Caco-2 (cell line): Measurements from ENCODE around the gene ANXA5. TPM values are rescaled to one million over a fixed set of nuclear protein-coding genes. Genes with fewer than 3 reads are reported as not detected.

Experiments
- BruUV-seq: library from RNA; stranded (reverse); fragments of 400-500 nt; replicated peaks from 2 replicates; lab custom pipeline; 2021; lab: Mats Ljungman, UMichigan
- CTCF ChIA-PET: fragments of 300-600 bp; sonication (Branson Sonifier 250); formaldehyde crosslinking; loops from one replicate; lab custom pipeline; 2022; ENCODE audit warnings: antibody characterized with exemption; lab: Charles Lee
- POLR2A ChIA-PET: fragments of 300-600 bp; sonication (Branson Sonifier 250); formaldehyde crosslinking; loops from one replicate; lab custom pipeline; 2022; ENCODE audit warnings: antibody characterized with exemption; lab: Charles Lee
- DNase-seq, 2 experiments: peaks; one replicate each; pipeline versions ENCODE4 v3.0.0 to v3.0.0-alpha.2; 2020 to 2022
- H3K27me3 ChIP-seq: replicated peaks from 2 replicates; pipeline ENCODE4 v1.6.0; 2011; ENCODE audit warnings: low read length; ENCODE audit not compliant: control insufficient read depth, insufficient read depth
- H3K36me3 ChIP-seq: 2 replicates; pipeline ENCODE4 v1.5.1; 2011; ENCODE audit warnings: low read length; ENCODE audit not compliant: control insufficient read depth, insufficient read depth
- H3K4me1 ChIP-seq: fragments of 250-450 bp; sonication (Bioruptor Pico); 2 replicates; pipeline ENCODE4 v1.5.1; 2020; ENCODE audit warnings: mild to moderate bottlenecking
- H3K4me3 ChIP-seq: 2 replicates; pipeline ENCODE4 v1.5.1; 2011; ENCODE audit warnings: low read depth, mild to moderate bottlenecking, control low read depth, low read length
- H3K9me3 ChIP-seq: fragments of 250-450 bp; sonication (Bioruptor Pico); 2 replicates; pipeline ENCODE4 v1.5.1; 2020; ENCODE audit warnings: mild to moderate bottlenecking, moderate library complexity
- H3K27ac Mint-ChIP-seq: one replicate; pipeline ENCODE4 v1.8.0; 2022; ENCODE audit warnings: mixed read lengths; ENCODE audit not compliant: unreplicated experiment
- H3K27me3 Mint-ChIP-seq: one replicate; pipeline ENCODE4 v1.8.0; 2022; ENCODE audit warnings: mixed read lengths; ENCODE audit not compliant: insufficient read depth, unreplicated experiment
- H3K36me3 Mint-ChIP-seq: one replicate; pipeline ENCODE4 v1.8.0; 2022; ENCODE audit warnings: mild to moderate bottlenecking, mixed read lengths; ENCODE audit not compliant: insufficient read depth, unreplicated experiment
- H3K4me1 Mint-ChIP-seq: one replicate; pipeline ENCODE4 v1.8.0; 2022; ENCODE audit warnings: low read depth, mixed read lengths; ENCODE audit not compliant: unreplicated experiment
- H3K4me3 Mint-ChIP-seq: one replicate; pipeline ENCODE4 v1.8.0; 2022; ENCODE audit warnings: mild to moderate bottlenecking, moderate library complexity, mixed read lengths; ENCODE audit not compliant: unreplicated experiment
- H3K9me3 Mint-ChIP-seq: one replicate; pipeline ENCODE4 v1.8.0; 2022; ENCODE audit warnings: mixed read lengths; ENCODE audit not compliant: unreplicated experiment
- CTCF ChIP-seq, 2 experiments: fragments of 200-600 bp in 1 of 2; IDR thresholded peaks; 1 replicate in 1 of 2; 2 replicates in 1 of 2; pipeline versions ENCODE4 v1.5.1 to v1.8.0; 2011 to 2022; ENCODE audit warnings: antibody characterized with exemption in 1 of 2, control low read depth in 1 of 2, inconsistent platforms in 1 of 2, low read depth in 1 of 2, low read length in 1 of 2, mild to moderate bottlenecking in 1 of 2, moderate library complexity in 1 of 2; ENCODE audit not compliant: insufficient read depth in 1 of 2, severe bottlenecking in 1 of 2, unreplicated experiment in 1 of 2
- intact Hi-C: fragments of 100-400 bp; cut with micrococcal nuclease; formaldehyde crosslinking; loops from one replicate; pipeline ENCODE4 v1.10.0; 2022; ENCODE audit not compliant: unreplicated experiment
- total RNA-seq: library from RNA; stranded (reverse); gene quantifications from 2 replicates; pipeline ENCODE4 v1.2.3, GENCODE V29; 2022

The ANXA5 gene
- total RNA-seq, 1 experiment from 2014 or later, result 359 TPM

DNA sequence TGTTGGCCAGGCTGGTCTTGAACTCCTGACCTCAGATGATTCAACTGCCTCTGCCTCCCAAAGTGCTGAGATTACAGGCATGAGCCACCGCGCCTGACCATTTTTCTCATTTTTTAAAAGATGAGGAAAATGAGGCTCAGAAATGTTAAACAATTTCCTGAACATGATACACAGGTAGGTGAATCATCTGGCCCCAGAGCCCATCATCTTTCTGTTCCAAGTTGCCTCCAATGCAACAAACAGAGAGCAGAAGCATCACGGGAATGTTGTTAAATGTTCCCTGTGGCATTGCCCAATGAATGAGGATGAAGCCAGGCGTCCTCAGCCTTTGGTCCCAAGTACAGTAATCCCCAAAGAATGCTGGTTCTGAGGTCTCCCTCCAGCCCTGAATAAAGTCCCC lies 31.3 kb upstream of the ANXA5 start:
- Histone ChIP-seq H3K9me3 (no peaks in the 10 kb centered on the region), H3K4me1 (peaks cover 6% of the 10 kb centered on the region; the same call in 1 of the 2 replicates), H3K4me3 (no peak overlapping the region), H3K36me3 (no peaks in the 10 kb centered on the region), H3K27me3 (no peaks in the 10 kb centered on the region)
- no peaks in the 10 kb centered on the region for H3K27me3 Mint-ChIP-seq
- H3K4me3 Mint-ChIP-seq, result no peak overlapping the region
- DNase-seq, result no peak
- intact Hi-C loops, result no loop called here
- CTCF ChIA-PET, result no interaction called here
- peaks cover 17% of the 10 kb centered on the region for H3K4me1 Mint-ChIP-seq
- BruUV-seq, result no TSS peak
- H3K36me3 Mint-ChIP-seq, result no peaks in the 10 kb centered on the region
- TF ChIP-seq CTCF (IDR thresholded peaks at IDR 0.05; ENCODE audit: insufficient read depth in 1 of 2, low read depth in 1 of 2, low read length in 1 of 2, severe bottlenecking in 1 of 2, unreplicated experiment in 1 of 2), result no peak
- no peak overlapping the region for H3K27ac Mint-ChIP-seq
- POLR2A ChIA-PET, result no interaction called here
- H3K9me3 Mint-ChIP-seq, result no peaks in the 10 kb centered on the region

- Mint-ChIP-seq H3K27ac (no peak overlapping the region), H3K36me3 (no peaks in the 10 kb centered on the region), H3K27me3 (no peaks in the 10 kb centered on the region), H3K4me1 (peaks cover 17% of the 10 kb centered on the region), H3K4me3 (no peak overlapping the region), H3K9me3 (no peaks in the 10 kb centered on the region)
- peak in 1 of 2 experiments; percentile 62 for DNase-seq
- CTCF ChIA-PET, result no interaction called here
- Histone ChIP-seq H3K36me3 (no peaks in the 10 kb centered on the region), H3K27me3 (no peaks in the 10 kb centered on the region), H3K4me1 (peaks cover 6% of the 10 kb centered on the region; the same call in 1 of the 2 replicates), H3K9me3 (no peaks in the 10 kb centered on the region), H3K4me3 (no peak overlapping the region)
- POLR2A ChIA-PET, result no interaction called here
- peak; percentile 58 to 63 for TF ChIP-seq CTCF (IDR thresholded peaks at IDR 0.05; ENCODE audit: insufficient read depth in 1 of 2, low read depth in 1 of 2, low read length in 1 of 2, severe bottlenecking in 1 of 2, unreplicated experiment in 1 of 2)
- intact Hi-C loops, result loop anchor here (1.0 to 2.0 kb wide), 4 partner anchors 15 to 356 kb away; no protein-coding TSS in a partner anchor
- BruUV-seq, result no TSS peak
Measured at GRCh38 chr4:121726642-121727268, 30.0 kb upstream of the ANXA5 start.

DNA sequence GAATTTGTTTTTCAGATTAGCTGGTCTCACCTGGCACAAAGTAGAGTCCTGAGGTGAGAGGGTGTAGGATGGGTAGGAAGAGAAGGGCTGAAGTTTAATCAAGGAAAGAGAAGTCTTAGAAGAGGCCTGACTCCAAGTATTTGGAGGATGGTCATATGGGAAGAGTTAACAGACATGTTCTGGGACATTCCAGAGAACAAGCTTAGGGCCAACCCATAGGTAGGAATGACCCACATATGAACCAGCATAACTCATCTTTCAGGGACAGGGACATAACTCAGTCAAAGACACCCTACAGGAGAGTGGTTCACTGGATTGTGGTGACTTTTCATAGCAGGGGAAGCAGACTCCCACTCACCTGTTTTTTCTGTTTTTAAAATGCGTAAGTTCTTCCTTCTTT lies 27.9 kb upstream of the ANXA5 start:
- H3K9me3 Mint-ChIP-seq, result no peaks in the 10 kb centered on the region
- Histone ChIP-seq H3K27me3 (no peaks in the 10 kb centered on the region), H3K4me3 (no peak overlapping the region), H3K4me1 (peaks cover 6% of the 10 kb centered on the region; the same call in 1 of the 2 replicates), H3K9me3 (no peaks in the 10 kb centered on the region), H3K36me3 (no peaks in the 10 kb centered on the region)
- ChIA-PET CTCF (interaction anchor here (0.8 kb wide), 1 partner anchor 27 kb away, joined by 3 read pairs; no protein-coding TSS in a partner anchor), POLR2A (no interaction called here)
- peaks cover 23% of the 10 kb centered on the region for H3K4me1 Mint-ChIP-seq
- no peak overlapping the region for H3K27ac Mint-ChIP-seq
- H3K4me3 Mint-ChIP-seq, result no peak overlapping the region
- no TSS peak for BruUV-seq
- no peak for DNase-seq
- H3K27me3 Mint-ChIP-seq, result no peaks in the 10 kb centered on the region
- intact Hi-C loops, result no loop called here
- no peaks in the 10 kb centered on the region for H3K36me3 Mint-ChIP-seq
- no peak for TF ChIP-seq CTCF (IDR thresholded peaks at IDR 0.05; ENCODE audit: insufficient read depth in 1 of 2, low read depth in 1 of 2, low read length in 1 of 2, severe bottlenecking in 1 of 2, unreplicated experiment in 1 of 2)
